ENCODE data around the gene RAB19.
"Not testable (repeated sequence)": the region's sequence is repeated elsewhere in the genome, so short reads cannot be mapped to it uniquely, and the experiment has no call there.

Gene RAB19

DNA sequence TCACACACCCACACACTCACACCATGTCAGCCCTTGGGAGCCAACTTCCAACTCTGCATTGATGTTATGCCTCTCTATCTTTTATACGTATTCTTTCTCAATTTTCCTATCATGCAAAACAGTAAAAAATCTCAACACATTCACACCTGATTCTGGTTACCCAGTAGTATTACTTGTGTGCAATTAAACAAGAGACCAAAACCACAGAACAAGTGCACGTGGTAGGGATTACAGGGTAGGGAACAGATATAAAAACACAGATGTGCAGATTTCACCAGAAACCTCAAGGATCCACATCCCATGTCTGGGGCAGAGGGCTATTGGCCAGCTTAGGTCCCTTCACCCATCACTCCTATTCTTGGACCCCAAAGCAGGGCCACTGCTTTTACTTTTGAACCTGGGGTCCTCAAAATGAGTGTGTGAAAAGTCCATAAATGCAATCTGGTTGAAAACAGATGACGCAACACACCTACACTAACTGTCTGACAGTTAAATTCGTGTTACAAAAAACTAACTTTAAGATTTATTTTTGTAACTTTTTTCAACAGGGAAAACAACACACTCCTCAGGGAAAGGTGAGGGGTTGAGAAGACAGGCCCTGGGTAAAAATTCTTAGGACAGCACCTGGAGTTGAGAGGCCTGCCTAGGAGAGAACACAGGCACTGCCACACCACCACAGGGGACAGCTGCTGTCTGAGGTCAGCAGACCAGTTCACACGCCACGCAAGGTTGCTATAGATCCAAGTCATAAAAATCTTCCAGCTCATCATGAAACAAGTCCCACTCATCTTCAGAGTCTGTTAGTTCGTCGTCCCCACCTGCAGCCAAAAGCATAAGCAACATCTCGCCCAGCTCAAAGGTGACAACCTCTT is 50.2 kb downstream of the RAB19 start:
- not testable (repeated sequence) for DNase-seq

DNA sequence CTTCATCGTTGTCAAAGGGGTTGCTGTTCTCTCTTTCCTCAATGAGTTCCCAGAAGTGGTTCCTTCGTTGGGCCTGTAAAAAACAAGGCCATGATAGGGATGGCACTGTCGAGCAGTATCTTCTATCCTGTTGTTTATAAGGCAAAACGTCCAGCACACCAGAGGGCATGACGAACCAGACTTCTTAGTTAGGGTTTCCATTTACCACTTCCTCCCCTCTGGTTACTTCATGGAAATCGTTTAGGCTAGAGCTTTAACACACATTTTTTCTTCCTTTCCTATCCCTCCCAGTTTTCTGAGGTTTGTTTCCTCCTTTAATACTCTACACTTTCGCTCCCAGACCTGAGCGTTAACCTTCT is 50.8 kb downstream of the RAB19 start:
- no peak for DNase-seq

DNA sequence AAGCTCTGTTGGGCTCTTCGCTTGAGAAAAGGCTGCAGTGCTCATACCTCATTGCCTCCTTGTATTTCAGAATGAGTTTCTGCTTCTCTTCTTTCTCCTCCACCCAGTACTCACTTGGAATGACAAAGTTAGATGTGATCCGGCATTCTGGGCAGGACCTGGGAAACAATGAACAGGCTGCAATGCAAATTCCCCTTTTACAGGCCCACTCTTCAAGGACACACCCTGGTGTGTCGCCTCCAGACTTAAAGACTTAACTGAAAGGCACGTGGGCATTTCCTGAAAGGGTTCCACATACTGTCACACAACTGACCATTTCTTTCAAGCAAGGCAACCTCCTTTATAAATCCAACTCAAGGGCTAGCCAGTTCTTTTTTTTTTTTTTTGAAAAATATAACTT is 51.9 kb downstream of the RAB19 start:
- DNase-seq, result no peak

DNA sequence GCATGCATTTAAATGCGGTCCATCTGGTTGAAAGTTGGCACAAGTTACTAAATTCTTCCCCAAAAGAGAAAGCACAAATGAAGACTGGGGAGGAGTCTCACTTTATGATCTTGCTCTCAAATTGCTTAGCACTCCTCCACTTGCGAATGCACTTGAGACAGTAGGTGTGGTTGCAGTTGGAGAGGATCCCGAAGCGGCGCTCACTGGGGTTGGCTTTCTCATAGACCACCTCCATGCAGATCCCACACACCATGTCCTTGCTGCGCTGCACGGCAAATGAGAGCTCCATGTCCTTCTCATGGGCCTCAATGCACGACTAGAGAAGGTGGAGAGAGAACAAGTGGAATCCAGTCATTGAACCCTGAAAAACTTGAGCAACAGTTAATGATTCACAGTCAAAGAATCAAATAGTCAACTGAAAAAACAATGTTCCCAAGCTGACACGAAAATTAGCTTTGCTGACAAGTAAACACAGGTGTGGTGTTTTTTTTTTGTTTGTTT is 52.7 kb downstream of the RAB19 start:
- no peak for DNase-seq

DNA sequence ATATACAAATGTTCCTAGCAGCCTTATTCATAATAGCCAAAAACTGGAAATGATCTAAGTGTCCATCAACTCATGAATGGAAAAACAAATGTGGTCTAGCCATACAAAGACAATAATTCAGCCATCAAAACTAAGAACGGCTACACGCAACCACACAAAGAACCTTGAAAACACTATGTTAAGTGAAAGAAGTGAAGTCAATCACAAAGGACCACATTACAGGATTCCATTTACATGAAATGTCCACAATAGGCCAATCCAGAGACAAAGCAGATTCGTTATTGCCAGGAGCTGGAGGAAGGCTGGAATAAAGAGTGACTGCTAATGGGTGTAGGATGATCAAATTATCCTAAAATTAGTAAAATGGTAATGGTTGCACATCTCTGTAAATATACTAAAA is 54.3 kb downstream of the RAB19 start:
- DNase-seq, result no peak

DNA sequence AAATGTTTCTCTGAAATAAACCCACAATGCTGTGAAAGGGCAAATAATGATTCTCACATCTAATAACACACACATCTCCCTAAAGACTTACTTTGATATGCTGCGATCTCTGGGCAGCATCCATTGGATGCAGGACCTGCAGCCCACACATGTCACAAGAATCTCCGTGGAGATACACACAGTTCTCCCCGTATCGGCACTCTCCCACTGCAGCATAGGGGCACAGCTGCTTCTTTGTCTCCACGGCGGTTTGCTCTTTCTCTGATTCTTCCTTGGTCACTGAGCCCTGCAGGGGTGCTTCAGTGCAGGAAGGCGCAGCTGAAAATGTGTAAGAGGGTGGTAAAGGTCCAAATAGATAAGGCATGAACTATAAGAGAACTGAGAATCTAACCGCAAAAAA is 55.1 kb downstream of the RAB19 start:
- no peak for DNase-seq

DNA sequence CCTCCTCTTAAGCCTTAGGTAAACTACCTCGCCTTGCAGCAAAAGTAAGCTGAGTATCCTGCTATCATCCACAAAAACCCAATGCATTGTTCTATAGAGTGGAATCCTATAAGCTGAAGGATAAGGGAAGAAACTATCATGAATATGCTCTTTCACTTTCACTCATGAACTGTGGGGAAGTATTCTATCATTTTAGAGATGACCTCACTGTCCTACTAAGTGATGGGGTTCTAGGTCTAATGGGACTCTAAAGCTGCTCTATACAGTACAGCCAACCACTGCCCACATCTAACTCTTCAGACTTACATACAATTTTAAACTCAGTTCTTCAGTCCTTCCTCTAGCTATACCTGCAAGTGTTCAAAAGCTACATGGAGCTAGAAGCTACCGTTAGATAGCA is 59.3 kb downstream of the RAB19 start:
- no peak for DNase-seq

DNA sequence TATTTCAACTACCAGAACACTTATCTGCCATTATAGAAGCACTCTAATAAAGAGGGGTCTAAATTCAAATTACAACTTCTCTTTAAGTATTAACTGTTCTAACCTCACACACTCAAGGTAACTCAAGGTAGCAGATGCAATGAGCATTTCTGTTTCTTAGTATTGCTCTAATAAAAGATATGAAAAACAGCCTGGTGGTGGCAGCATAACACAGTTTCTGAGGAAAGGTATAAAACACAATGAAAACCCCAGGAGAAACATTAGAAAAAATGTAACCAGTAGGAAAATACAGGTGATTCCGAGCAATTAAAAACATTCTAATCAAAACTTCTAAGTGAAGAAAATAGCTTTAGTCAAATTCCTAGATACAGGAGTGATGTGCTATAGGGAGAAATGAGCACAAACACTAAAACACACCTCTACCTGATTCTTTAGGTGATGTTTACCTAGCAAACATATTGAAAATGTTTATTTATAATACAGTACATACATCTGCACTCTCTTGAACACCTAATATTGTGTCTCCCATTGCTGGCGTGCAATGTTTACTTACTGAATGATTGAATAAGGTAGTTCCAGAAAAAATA is 72.0 kb downstream of the RAB19 start:
- no peak for DNase-seq

DNA sequence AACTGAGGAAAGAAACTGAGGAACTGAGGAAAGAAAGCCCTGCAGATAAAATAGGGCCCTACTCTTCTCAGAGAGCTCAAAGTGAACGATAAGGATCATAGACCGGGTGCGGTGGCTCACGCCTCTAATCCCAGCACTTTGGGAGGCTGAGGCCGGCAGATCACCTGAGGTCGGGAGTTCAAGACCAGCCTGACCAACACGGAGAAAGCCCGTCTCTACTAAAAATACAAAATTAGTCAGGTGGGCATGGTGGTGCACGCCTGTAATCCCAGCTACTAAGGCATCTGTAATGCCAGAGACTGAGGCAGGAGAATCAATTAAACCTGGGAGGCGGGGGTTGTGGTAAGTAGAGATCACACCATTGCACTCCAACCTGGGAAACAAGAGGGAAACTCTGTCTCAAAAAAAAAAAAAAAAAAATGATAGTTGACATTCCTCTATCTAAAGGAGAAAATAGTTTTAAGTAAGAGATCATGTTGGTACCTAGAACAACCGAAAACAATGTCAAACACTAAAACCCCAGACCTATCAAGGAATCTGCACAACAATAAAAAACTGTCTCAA is 72.9 kb downstream of the RAB19 start:
- no peak for DNase-seq

Data from left hindlimb (tissue), 1 donor.